Measurements from ENCODE around the gene SPRR2E.
"Not testable (repeated sequence)": the region's sequence is repeated elsewhere in the genome, so short reads cannot be mapped to it uniquely, and the experiment has no call there.

Gene SPRR2E

GRCh38 chr1:153071511-153071910 is 22.8 kb downstream of the SPRR2E start, which contains the start of gene SPRR2B:
Gene SPRR2B (minus strand): TSS chr1:153071611. CDS start chr1:153070839, 772 bp downstream.
- in situ Hi-C loops (cut with HindIII; ENCODE audit: low sequenced_read_pairs): no loop called here

- in situ Hi-C loops (cut with HindIII; ENCODE audit: low sequenced_read_pairs): no loop called here
Observed at GRCh38 chr1:153070243-153070642, 24.1 kb downstream of the SPRR2E start.

GRCh38 chr1:153058826-153059784 is 35.2 kb downstream of the SPRR2E start:
- in situ Hi-C loops (cut with HindIII; ENCODE audit: low sequenced_read_pairs): no loop called here

GRCh38 chr1:153058154-153058553 is 36.2 kb downstream of the SPRR2E start:
- in situ Hi-C loops (cut with HindIII; ENCODE audit: low sequenced_read_pairs): no loop called here

- in situ Hi-C loops (cut with HindIII; ENCODE audit: low sequenced_read_pairs): no loop called here
Observed at GRCh38 chr1:153057375-153057774, 37.0 kb downstream of the SPRR2E start, which contains the start of gene SPRR2A. Gene SPRR2A (minus strand): TSS chr1:153057512. CDS start chr1:153056735, 777 bp downstream.

- in situ Hi-C loops (cut with HindIII; ENCODE audit: low sequenced_read_pairs): not testable (repeated sequence)
Observed at GRCh38 chr1:153056111-153056510, 38.2 kb downstream of the SPRR2E start.

- in situ Hi-C loops (cut with HindIII; ENCODE audit: low sequenced_read_pairs): no loop called here
Observed at GRCh38 chr1:153049211-153049610, 45.1 kb downstream of the SPRR2E start.
